ENCODE data around the gene RRP15.

Gene RRP15

GRCh38 chr1:218330043-218330623 is 45.0 kb downstream of the RRP15 start:
- no peaks in the 10 kb centered on the region for H4K20me1 ChIP-seq (ENCODE audit: insufficient read depth, low read length, poor library complexity, severe bottlenecking)
- H3K79me2 ChIP-seq (ENCODE audit: insufficient read depth, low read length) = no peaks in the 10 kb centered on the region
- no peaks in the 10 kb centered on the region for H3K4me1 ChIP-seq (ENCODE audit: insufficient read depth, low read length, poor library complexity, severe bottlenecking)
- H3K9me2 ChIP-seq (replicated peaks; ENCODE audit: low read depth, low read length) = no peaks in the 10 kb centered on the region
- H3K9ac ChIP-seq (ENCODE audit: low read depth, low read length, poor library complexity, severe bottlenecking) = no peak overlapping the region
- H3K27me3 ChIP-seq (ENCODE audit: insufficient read depth, low read length, poor library complexity, severe bottlenecking) = no peaks in the 10 kb centered on the region
- TF ChIP-seq CTCF (conservative IDR thresholded peaks at IDR 0.05; ENCODE audit: low read length) (peak; percentile 78), EZH2phosphoT487 (IDR thresholded peaks at IDR 0.05; ENCODE audit: borderline replicate concordance) (no peak)
- no peaks in the 10 kb centered on the region for H3F3A ChIP-seq (ENCODE audit: low read depth)
- no peak overlapping the region for H2AFZ ChIP-seq (ENCODE audit: low read length)
- no peaks in the 10 kb centered on the region for H3K9me3 ChIP-seq (ENCODE audit: insufficient read depth, low read depth, low read length)
- no peaks in the 10 kb centered on the region; the same call in 1 of the 2 replicates for H3K36me3 ChIP-seq (ENCODE audit: insufficient read depth, low read length)
- no peak overlapping the region for H3K4me3 ChIP-seq (ENCODE audit: low read length, poor library complexity, severe bottlenecking)
- no peak overlapping the region for H3K4me2 ChIP-seq (ENCODE audit: low read depth, low read length, poor library complexity, severe bottlenecking)

GRCh38 chr1:218332416-218332815 is 47.3 kb downstream of the RRP15 start:
- TF ChIP-seq EZH2phosphoT487 (IDR thresholded peaks at IDR 0.05; ENCODE audit: borderline replicate concordance) = no peak
- Histone ChIP-seq H3K4me1 (ENCODE audit: insufficient read depth, low read length, poor library complexity, severe bottlenecking) (no peaks in the 10 kb centered on the region), H4K20me1 (ENCODE audit: insufficient read depth, low read length, poor library complexity, severe bottlenecking) (no peaks in the 10 kb centered on the region), H2AFZ (ENCODE audit: low read length) (no peak overlapping the region), H3K9me2 (replicated peaks; ENCODE audit: low read depth, low read length) (no peaks in the 10 kb centered on the region), H3K4me3 (ENCODE audit: low read length, poor library complexity, severe bottlenecking) (no peak overlapping the region), H3K79me2 (ENCODE audit: insufficient read depth, low read length) (no peaks in the 10 kb centered on the region), H3F3A (ENCODE audit: low read depth) (no peaks in the 10 kb centered on the region), H3K27me3 (ENCODE audit: insufficient read depth, low read length, poor library complexity, severe bottlenecking) (no peaks in the 10 kb centered on the region), H3K4me2 (ENCODE audit: low read depth, low read length, poor library complexity, severe bottlenecking) (no peak overlapping the region), H3K9me3 (ENCODE audit: insufficient read depth, low read depth, low read length) (no peaks in the 10 kb centered on the region), H3K36me3 (ENCODE audit: insufficient read depth, low read length) (no peaks in the 10 kb centered on the region; the same call in 1 of the 2 replicates), H3K9ac (ENCODE audit: low read depth, low read length, poor library complexity, severe bottlenecking) (no peak overlapping the region)

- Histone ChIP-seq H3K4me1 (ENCODE audit: insufficient read depth, low read length, poor library complexity, severe bottlenecking) (peaks cover 6% of the 10 kb centered on the region), H2AFZ (ENCODE audit: low read length) (no peak overlapping the region), H3K4me2 (ENCODE audit: low read depth, low read length, poor library complexity, severe bottlenecking) (no peak overlapping the region), H3K27me3 (ENCODE audit: insufficient read depth, low read length, poor library complexity, severe bottlenecking) (no peaks in the 10 kb centered on the region), H3K9me3 (ENCODE audit: insufficient read depth, low read depth, low read length) (no peaks in the 10 kb centered on the region), H3K9me2 (replicated peaks; ENCODE audit: low read depth, low read length) (no peaks in the 10 kb centered on the region), H3K9ac (ENCODE audit: low read depth, low read length, poor library complexity, severe bottlenecking) (no peak overlapping the region), H4K20me1 (ENCODE audit: insufficient read depth, low read length, poor library complexity, severe bottlenecking) (no peaks in the 10 kb centered on the region), H3K4me3 (ENCODE audit: low read length, poor library complexity, severe bottlenecking) (no peak overlapping the region), H3K79me2 (ENCODE audit: insufficient read depth, low read length) (no peaks in the 10 kb centered on the region), H3F3A (ENCODE audit: low read depth) (no peaks in the 10 kb centered on the region), H3K36me3 (ENCODE audit: insufficient read depth, low read length) (no peaks in the 10 kb centered on the region; the same call in 1 of the 2 replicates)
- TF ChIP-seq EZH2phosphoT487 (IDR thresholded peaks at IDR 0.05; ENCODE audit: borderline replicate concordance) (no peak), CTCF (conservative IDR thresholded peaks at IDR 0.05; ENCODE audit: low read length) (no peak)
These were observed 51.2 kb downstream of the RRP15 start for GRCh38 chr1:218336328-218336727.

- H3K4me2 ChIP-seq (ENCODE audit: low read depth, low read length, poor library complexity, severe bottlenecking) = no peak overlapping the region
- H3K4me1 ChIP-seq (ENCODE audit: insufficient read depth, low read length, poor library complexity, severe bottlenecking) = peaks cover 6% of the 10 kb centered on the region
- H3K9me2 ChIP-seq (replicated peaks; ENCODE audit: low read depth, low read length) = no peaks in the 10 kb centered on the region
- H4K20me1 ChIP-seq (ENCODE audit: insufficient read depth, low read length, poor library complexity, severe bottlenecking) = no peaks in the 10 kb centered on the region
- H3K79me2 ChIP-seq (ENCODE audit: insufficient read depth, low read length) = no peaks in the 10 kb centered on the region
- H3F3A ChIP-seq (ENCODE audit: low read depth) = no peaks in the 10 kb centered on the region
- H2AFZ ChIP-seq (ENCODE audit: low read length) = no peak overlapping the region
- H3K36me3 ChIP-seq (ENCODE audit: insufficient read depth, low read length) = no peaks in the 10 kb centered on the region; the same call in 1 of the 2 replicates
- no peaks in the 10 kb centered on the region for H3K27me3 ChIP-seq (ENCODE audit: insufficient read depth, low read length, poor library complexity, severe bottlenecking)
- no peak overlapping the region for H3K9ac ChIP-seq (ENCODE audit: low read depth, low read length, poor library complexity, severe bottlenecking)
- H3K9me3 ChIP-seq (ENCODE audit: insufficient read depth, low read depth, low read length) = no peaks in the 10 kb centered on the region
- no peak overlapping the region for H3K4me3 ChIP-seq (ENCODE audit: low read length, poor library complexity, severe bottlenecking)
- no peak for TF ChIP-seq EZH2phosphoT487 (IDR thresholded peaks at IDR 0.05; ENCODE audit: borderline replicate concordance)
- peak; percentile 83 for TF ChIP-seq CTCF (conservative IDR thresholded peaks at IDR 0.05; ENCODE audit: low read length)
These were observed 54.3 kb downstream of the RRP15 start for GRCh38 chr1:218339267-218339831.
